ENCODE measurements around the gene ZFR2. TPM values are rescaled to one million over a fixed set of nuclear protein-coding genes. Genes with fewer than 3 reads are reported as not detected.
A peak's percentile ranks its signal among the peaks of the same experiment; 100 is the strongest.
"Not testable (repeated sequence)": the region's sequence is repeated elsewhere in the genome, so short reads cannot be mapped to it uniquely, and the experiment has no call there.

ZFR2 gene
- total and polyA plus RNA-seq, 7 experiments from 2014 or later: 0.22 to 5.5 (median 1.7) TPM

- Histone ChIP-seq H3K27ac (ENCODE audit: low read depth, low read length) (no peak overlapping the region), H3K27me3 (ENCODE audit: control insufficient read depth in 2 of 2, insufficient read depth in 2 of 2, low read length in 2 of 2) (no peaks in the 10 kb centered on the region), H3K36me3 (ENCODE audit: control insufficient read depth in 2 of 3, insufficient read depth in 3 of 3, low read length in 3 of 3) (peaks cover 0 to 48% (median 7%) of the 10 kb centered on the region in 3 experiments), H3K4me1 (ENCODE audit: control insufficient read depth in 2 of 2, insufficient read depth in 2 of 2, low read length in 2 of 2) (peaks cover 0 to 7% of the 10 kb centered on the region in 2 donors), H3K4me3 (ENCODE audit: low read length) (no peak overlapping the region), H3K9me3 (ENCODE audit: control insufficient read depth in 2 of 3, low read length in 3 of 3) (no peaks in the 10 kb centered on the region)
- H3K4me3 Mint-ChIP-seq: no peak overlapping the region
- H3K27me3 Mint-ChIP-seq: no peaks in the 10 kb centered on the region
- H3K36me3 Mint-ChIP-seq: peaks cover 0 to 11% (median 4%) of the 10 kb centered on the region in 5 donors
- peaks cover 0 to 4% (median 0%) of the 10 kb centered on the region in 11 donors for H3K9me3 Mint-ChIP-seq
- H3K27ac Mint-ChIP-seq: no peak overlapping the region
- intact Hi-C loops (cut with micrococcal nuclease): loop anchor here in 1 of 2 donors (10.0 kb wide), 1 partner anchor 215 kb away; the partner anchor contains the start of gene MFSD12
- CTCF ChIA-PET: interaction anchor here (0.6 to 1.0 kb wide), 2 partner anchors 15 to 64 kb away, joined by 3 read pairs; no protein-coding TSS in a partner anchor
- peaks cover 5 to 14% (median 7%) of the 10 kb centered on the region in 7 donors for H3K4me1 Mint-ChIP-seq
- POLR2A ChIA-PET: no interaction called here
- DNase-seq (no peak), ATAC-seq (no peak)
Observed at GRCh38 chr19:3769494-3769893, 99.3 kb downstream of the ZFR2 start.

GRCh38 chr19:3768748-3769099 lies 100.1 kb downstream of the ZFR2 start:
- peaks cover 5 to 11% (median 7%) of the 10 kb centered on the region in 7 donors for H3K4me1 Mint-ChIP-seq
- H3K4me1 ChIP-seq (ENCODE audit: control insufficient read depth in 2 of 2, insufficient read depth in 2 of 2, low read length in 2 of 2): peaks cover 0 to 7% of the 10 kb centered on the region in 2 donors
- no peaks in the 10 kb centered on the region for H3K27me3 ChIP-seq (ENCODE audit: control insufficient read depth in 2 of 2, insufficient read depth in 2 of 2, low read length in 2 of 2)
- H3K4me3 Mint-ChIP-seq: no peak overlapping the region
- H3K36me3 Mint-ChIP-seq: peaks cover 0 to 11% (median 4%) of the 10 kb centered on the region in 5 donors
- H3K27ac ChIP-seq (ENCODE audit: low read depth, low read length): no peak overlapping the region
- no peak overlapping the region for H3K4me3 ChIP-seq (ENCODE audit: low read length)
- DNase-seq (no peak), ATAC-seq (no peak)
- no peaks in the 10 kb centered on the region for H3K9me3 ChIP-seq (ENCODE audit: control insufficient read depth in 2 of 3, low read length in 3 of 3)
- peaks cover 0 to 48% (median 7%) of the 10 kb centered on the region in 3 experiments for H3K36me3 ChIP-seq (ENCODE audit: control insufficient read depth in 2 of 3, insufficient read depth in 3 of 3, low read length in 3 of 3)
- H3K9me3 Mint-ChIP-seq: peaks cover 0 to 4% (median 0%) of the 10 kb centered on the region in 11 donors
- no peaks in the 10 kb centered on the region for H3K27me3 Mint-ChIP-seq
- peak overlapping the region in 1 of 9 donors; percentile 53 for H3K27ac Mint-ChIP-seq
- intact Hi-C loops (cut with micrococcal nuclease): loop anchor here in 1 of 2 donors (10.0 kb wide), 1 partner anchor 214 kb away; the partner anchor contains the start of gene MFSD12
- CTCF ChIA-PET: no interaction called here
- POLR2A ChIA-PET: no interaction called here

GRCh38 chr19:3768015-3768747 lies 100.7 kb downstream of the ZFR2 start:
- H3K4me1 Mint-ChIP-seq: peaks cover 5 to 13% (median 10%) of the 10 kb centered on the region in 7 donors
- H3K27ac Mint-ChIP-seq: no peak overlapping the region
- H3K4me3 Mint-ChIP-seq: peak overlapping the region in 1 of 10 donors; percentile 14
- Histone ChIP-seq H3K9me3 (ENCODE audit: control insufficient read depth in 2 of 3, low read length in 3 of 3) (no peaks in the 10 kb centered on the region), H3K27me3 (ENCODE audit: control insufficient read depth in 2 of 2, insufficient read depth in 2 of 2, low read length in 2 of 2) (no peaks in the 10 kb centered on the region), H3K4me1 (ENCODE audit: control insufficient read depth in 2 of 2, insufficient read depth in 2 of 2, low read length in 2 of 2) (peaks cover 3 to 11% of the 10 kb centered on the region in 2 donors), H3K4me3 (ENCODE audit: low read length) (no peak overlapping the region), H3K27ac (ENCODE audit: low read depth, low read length) (no peak overlapping the region), H3K36me3 (ENCODE audit: control insufficient read depth in 2 of 3, insufficient read depth in 3 of 3, low read length in 3 of 3) (peaks cover 0 to 48% (median 7%) of the 10 kb centered on the region in 3 experiments)
- ChIA-PET CTCF (no interaction called here), POLR2A (no interaction called here)
- no peak for DNase-seq
- ATAC-seq: no peak
- intact Hi-C loops (cut with micrococcal nuclease): loop anchor here in 1 of 2 donors (10.0 kb wide), 1 partner anchor 213 kb away; the partner anchor contains the start of gene MFSD12
- no peaks in the 10 kb centered on the region for H3K27me3 Mint-ChIP-seq
- peaks cover 0 to 4% (median 0%) of the 10 kb centered on the region in 11 donors for H3K9me3 Mint-ChIP-seq
- H3K36me3 Mint-ChIP-seq: peaks cover 0 to 11% (median 4%) of the 10 kb centered on the region in 5 donors

DNA sequence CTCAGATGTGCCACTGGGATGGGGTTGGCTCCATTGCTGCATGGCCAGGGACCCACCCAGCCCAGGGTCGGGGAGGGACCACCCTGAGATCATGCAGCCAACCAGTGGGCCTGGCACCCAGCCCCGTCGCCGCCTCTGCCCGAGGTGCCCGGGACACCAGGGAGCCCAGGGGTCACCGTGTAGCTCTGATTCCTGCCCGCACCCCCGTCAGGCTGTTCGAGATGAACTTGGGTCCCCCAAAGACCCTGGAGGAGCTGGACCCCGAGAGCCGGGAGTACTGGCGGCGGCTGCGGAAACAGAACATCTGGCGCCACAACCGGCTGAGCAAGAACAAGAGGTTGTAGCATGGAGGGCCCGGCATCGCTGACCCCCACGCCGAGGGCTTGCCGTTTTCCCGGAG lies 101.8 kb downstream of the ZFR2 start:
- Mint-ChIP-seq H3K4me3 (peak overlapping the region in 3 of 10 donors; percentile 35 to 72 (median 51)), H3K9me3 (peaks cover 0 to 9% (median 0%) of the 10 kb centered on the region in 11 donors), H3K27me3 (peaks cover 0 to 5% (median 0%) of the 10 kb centered on the region in 5 donors), H3K4me1 (peaks cover 5 to 24% (median 17%) of the 10 kb centered on the region in 7 donors), H3K27ac (peak overlapping the region in 1 of 9 donors; percentile 82), H3K36me3 (peaks cover 0 to 13% (median 11%) of the 10 kb centered on the region in 5 donors)
- Histone ChIP-seq H3K27me3 (ENCODE audit: control insufficient read depth in 2 of 2, insufficient read depth in 2 of 2, low read length in 2 of 2) (no peaks in the 10 kb centered on the region), H3K4me3 (ENCODE audit: low read length) (no peak overlapping the region), H3K4me1 (ENCODE audit: control insufficient read depth in 2 of 2, insufficient read depth in 2 of 2, low read length in 2 of 2) (peaks cover 6 to 14% of the 10 kb centered on the region in 2 donors), H3K9me3 (ENCODE audit: control insufficient read depth in 2 of 3, low read length in 3 of 3) (no peaks in the 10 kb centered on the region), H3K27ac (ENCODE audit: low read depth, low read length) (no peak overlapping the region), H3K36me3 (ENCODE audit: control insufficient read depth in 2 of 3, insufficient read depth in 3 of 3, low read length in 3 of 3) (peaks cover 0 to 48% (median 7%) of the 10 kb centered on the region in 3 experiments)
- CTCF ChIA-PET: no interaction called here
- DNase-seq (no peak), ATAC-seq (no peak)
- POLR2A ChIA-PET: interaction anchor here (0.7 kb wide), 1 partner anchor 610 kb away, joined by 3 read pairs; no protein-coding TSS in a partner anchor
- intact Hi-C loops (cut with micrococcal nuclease): loop anchor here in 1 of 2 donors (10.0 kb wide), 1 partner anchor 212 kb away; the partner anchor contains the start of gene MFSD12

DNA sequence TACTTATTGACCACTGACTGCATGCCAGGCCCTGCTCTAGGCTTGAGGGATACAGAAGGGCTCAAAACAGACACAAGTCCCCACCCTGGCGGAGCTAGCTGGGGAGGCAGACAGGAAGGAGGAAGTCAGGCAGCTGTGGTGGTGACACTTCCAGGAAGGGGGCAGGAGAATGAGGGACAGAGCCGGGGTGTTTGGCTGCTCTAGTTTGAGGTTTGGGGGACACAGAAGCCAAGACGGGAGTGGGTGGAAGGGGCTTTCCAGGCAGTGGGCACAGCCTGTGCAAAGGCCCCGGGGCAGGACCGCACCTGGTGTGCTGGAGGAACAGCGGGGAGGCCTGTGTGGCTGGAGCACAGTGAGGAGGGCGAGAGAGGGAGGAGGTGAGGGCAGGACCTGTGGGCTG lies 102.3 kb downstream of the ZFR2 start:
- Histone ChIP-seq H3K27me3 (ENCODE audit: control insufficient read depth in 2 of 2, insufficient read depth in 2 of 2, low read length in 2 of 2) (no peaks in the 10 kb centered on the region), H3K36me3 (ENCODE audit: control insufficient read depth in 2 of 3, insufficient read depth in 3 of 3, low read length in 3 of 3) (peaks cover 0 to 48% (median 7%) of the 10 kb centered on the region in 3 experiments), H3K27ac (ENCODE audit: low read depth, low read length) (peak overlapping the region; percentile 16), H3K4me1 (ENCODE audit: control insufficient read depth in 2 of 2, insufficient read depth in 2 of 2, low read length in 2 of 2) (peaks cover 11 to 19% of the 10 kb centered on the region in 2 donors), H3K4me3 (ENCODE audit: low read length) (no peak overlapping the region), H3K9me3 (ENCODE audit: control insufficient read depth in 2 of 3, low read length in 3 of 3) (no peaks in the 10 kb centered on the region)
- Mint-ChIP-seq H3K4me1 (peaks cover 10 to 29% (median 22%) of the 10 kb centered on the region in 7 donors), H3K4me3 (peak overlapping the region in 7 of 10 donors; percentile 21 to 72 (median 50)), H3K27me3 (peaks cover 0 to 5% (median 0%) of the 10 kb centered on the region in 5 donors), H3K27ac (peak overlapping the region in 6 of 9 donors; percentile 15 to 83 (median 55)), H3K9me3 (peaks cover 0 to 9% (median 0%) of the 10 kb centered on the region in 11 donors), H3K36me3 (peaks cover 0 to 13% (median 11%) of the 10 kb centered on the region in 5 donors)
- ChIA-PET POLR2A (interaction anchor here (0.7 kb wide), 1 partner anchor 611 kb away, joined by 3 read pairs; no protein-coding TSS in a partner anchor), CTCF (interaction anchor here (0.6 kb wide), 1 partner anchor 34 kb away, joined by 3 read pairs; no protein-coding TSS in a partner anchor)
- ATAC-seq: no peak
- intact Hi-C loops (cut with micrococcal nuclease): loop anchor here in 1 of 2 donors (10.0 kb wide), 1 partner anchor 212 kb away; the partner anchor contains the start of gene MFSD12
- DNase-seq: no peak

DNA sequence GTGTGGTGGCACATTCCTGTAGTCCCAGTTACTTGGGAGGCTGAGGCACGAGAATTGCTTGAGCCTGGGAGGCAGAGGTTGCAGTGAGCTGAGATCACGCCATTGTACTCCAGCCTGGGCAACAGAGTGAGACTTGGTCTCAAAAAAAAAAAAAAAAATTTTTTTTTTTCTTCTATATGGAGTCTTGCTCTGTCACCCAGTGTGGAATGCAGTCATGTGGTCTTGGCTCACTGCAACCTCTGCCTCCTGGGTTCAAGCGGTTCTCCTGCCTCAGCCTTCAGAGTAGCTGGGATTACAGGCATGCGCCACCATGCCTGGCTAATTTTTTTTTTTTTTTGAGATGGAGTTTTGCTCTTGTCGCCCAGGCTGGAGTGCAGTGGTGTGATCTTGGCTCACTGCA lies 103.1 kb downstream of the ZFR2 start:
- H3K27ac ChIP-seq (ENCODE audit: low read depth, low read length); H3K4me3 ChIP-seq (ENCODE audit: low read length); ATAC-seq; H3K27me3 Mint-ChIP-seq; H3K9me3 ChIP-seq (ENCODE audit: control insufficient read depth in 2 of 3, low read length in 3 of 3); H3K9me3 Mint-ChIP-seq; H3K27me3 ChIP-seq (ENCODE audit: control insufficient read depth in 2 of 2, insufficient read depth in 2 of 2, low read length in 2 of 2); H3K27ac Mint-ChIP-seq; POLR2A ChIA-PET; DNase-seq: not testable (repeated sequence)
- peaks cover 17 to 34% (median 30%) of the 10 kb centered on the region in 7 donors for H3K4me1 Mint-ChIP-seq
- Histone ChIP-seq H3K4me1 (ENCODE audit: control insufficient read depth in 2 of 2, insufficient read depth in 2 of 2, low read length in 2 of 2) (peaks cover 11 to 24% of the 10 kb centered on the region in 2 donors), H3K36me3 (ENCODE audit: control insufficient read depth in 2 of 3, insufficient read depth in 3 of 3, low read length in 3 of 3) (peaks cover 0 to 48% (median 7%) of the 10 kb centered on the region in 3 experiments)
- CTCF ChIA-PET: interaction anchor here (0.6 kb wide), 1 partner anchor 35 kb away, joined by 3 read pairs; no protein-coding TSS in a partner anchor
- intact Hi-C loops (cut with micrococcal nuclease): loop anchor here in 1 of 2 donors (10.0 kb wide), 1 partner anchor 211 kb away; the partner anchor contains the start of gene MFSD12
- peaks cover 0 to 13% (median 11%) of the 10 kb centered on the region in 5 donors for H3K36me3 Mint-ChIP-seq
- H3K4me3 Mint-ChIP-seq: peak overlapping the region in 1 of 10 donors; percentile 72
